Mesendoderm (in vitro differentiated cells): ENCODE data around the gene P2RX1.

Source experiments
- DNase-seq: peaks from one replicate; pipeline ENCODE4 v3.0.0; 2013
- H2AK5ac ChIP-seq: 2 replicates; pipeline ENCODE4 v1.6.1; 2013; ENCODE audit warnings: low read length, inconsistent platforms
- H2BK120ac ChIP-seq: 2 replicates; pipeline ENCODE4 v1.6.1; 2013; ENCODE audit warnings: low read depth, mild to moderate bottlenecking, low read length, moderate library complexity, mixed read lengths
- H2BK15ac ChIP-seq: replicated peaks from 2 replicates; pipeline ENCODE4 v1.6.1; 2013; ENCODE audit warnings: low read depth, mild to moderate bottlenecking, moderate library complexity
- H2BK5ac ChIP-seq: 2 replicates; pipeline ENCODE4 v1.6.1; 2013; ENCODE audit warnings: low read length, inconsistent platforms
- H3K18ac ChIP-seq: 2 replicates; pipeline ENCODE4 v1.6.1; 2013; ENCODE audit warnings: mild to moderate bottlenecking, low read length, mixed read lengths
- H3K23ac ChIP-seq: one replicate; pipeline ENCODE4 v1.6.1; 2013; ENCODE audit warnings: low read length
- H3K27ac ChIP-seq: 2 replicates; pipeline ENCODE4 v1.5.1; 2013; ENCODE audit warnings: low read depth, mild to moderate bottlenecking, inconsistent platforms, low read length, moderate library complexity
- H3K27me3 ChIP-seq: 2 replicates; pipeline ENCODE4 v1.6.1; 2013; ENCODE audit warnings: low read length, control low read depth, mild to moderate bottlenecking, inconsistent platforms; ENCODE audit not compliant: insufficient read depth, poor library complexity
- H3K36me3 ChIP-seq: 2 replicates; pipeline ENCODE4 v1.6.1; 2013; ENCODE audit warnings: low read length, inconsistent platforms; ENCODE audit not compliant: control insufficient read depth, insufficient read depth
- H3K4ac ChIP-seq: one replicate; pipeline ENCODE4 v1.6.1; 2013; ENCODE audit warnings: low read depth, mild to moderate bottlenecking, low read length, moderate library complexity
- H3K4me1 ChIP-seq: 2 replicates; pipeline ENCODE4 v1.6.1; 2013; ENCODE audit warnings: low read depth, low read length, inconsistent platforms; ENCODE audit not compliant: control insufficient read depth
- H3K4me2 ChIP-seq: 2 replicates; pipeline ENCODE4 v1.6.1; 2013; ENCODE audit warnings: low read length
- H3K4me3 ChIP-seq: 2 replicates; pipeline ENCODE4 v1.5.1; 2013; ENCODE audit warnings: mild to moderate bottlenecking, low read length
- H3K56ac ChIP-seq: one replicate; pipeline ENCODE4 v1.6.1; 2013; ENCODE audit warnings: low read length
- H3K79me1 ChIP-seq: 2 replicates; pipeline ENCODE4 v1.6.1; 2013; ENCODE audit warnings: low read length, inconsistent platforms
- H3K79me2 ChIP-seq: 2 replicates; pipeline ENCODE4 v1.6.1; 2013; ENCODE audit warnings: mild to moderate bottlenecking, low read length; ENCODE audit not compliant: control insufficient read depth, insufficient read depth
- H3K9ac ChIP-seq: 2 replicates; pipeline ENCODE4 v1.6.1; 2013; ENCODE audit warnings: low read length, inconsistent platforms
- H4K5ac ChIP-seq: one replicate; pipeline ENCODE4 v1.6.1; 2013; ENCODE audit warnings: low read length
- H4K8ac ChIP-seq: one replicate; pipeline ENCODE4 v1.6.1; 2013; ENCODE audit warnings: low read depth, mild to moderate bottlenecking, control low read depth, low read length, moderate library complexity
- WGBS: extraction: QIAGEN DNeasy Blood & Tissue Kit; methylation state at CpG from one replicate; pipeline ENCODE4 v1.1.7; 2013; ENCODE audit warnings: low lambda C conversion rate, missing lambda C conversion rate; ENCODE audit not compliant: insufficient coverage; ENCODE audit errors: extremely low coverage; 5-methylcytosine and 5-hydroxymethylcytosine counted together

Gene P2RX1

DNA sequence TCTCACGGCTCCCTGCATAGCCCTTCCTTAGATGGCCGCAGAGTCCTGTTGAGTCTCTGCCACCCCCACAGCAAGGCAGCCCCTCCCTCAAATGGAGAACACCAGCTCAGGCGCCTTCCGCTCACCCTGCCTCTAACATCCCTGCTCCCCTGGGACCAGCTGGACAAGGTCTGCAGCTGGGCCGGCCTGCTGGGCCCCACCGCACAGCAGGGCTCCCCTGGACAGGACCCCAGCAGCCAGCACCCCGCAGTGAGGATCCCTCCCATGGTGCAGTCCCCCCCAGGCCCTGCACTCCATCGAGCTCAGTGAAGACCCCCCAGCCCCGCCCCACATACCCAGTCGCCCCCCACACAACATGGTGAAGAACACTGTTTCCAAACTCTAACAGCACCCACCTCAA lies 37.8 kb upstream of the P2RX1 start:
- Histone ChIP-seq H3K56ac (no peak overlapping the region), H3K27ac (no peak overlapping the region), H3K36me3 (no peaks in the 10 kb centered on the region), H3K4me2 (no peak overlapping the region), H3K4me1 (no peaks in the 10 kb centered on the region), H3K27me3 (no peaks in the 10 kb centered on the region), H3K23ac (no peak overlapping the region), H4K8ac (no peak overlapping the region), H2BK5ac (no peak overlapping the region), H2AK5ac (no peak overlapping the region), H3K4me3 (no peak overlapping the region), H2BK15ac (no peak overlapping the region), H2BK120ac (no peak overlapping the region), H3K4ac (no peak overlapping the region), H3K18ac (no peak overlapping the region), H3K9ac (no peak overlapping the region), H3K79me1 (no peaks in the 10 kb centered on the region), H3K79me2 (no peaks in the 10 kb centered on the region), H4K5ac (no peak overlapping the region)
- no peak for DNase-seq
- no CpG with 5 or more reads among the region's 10 CpGs for WGBS

DNA sequence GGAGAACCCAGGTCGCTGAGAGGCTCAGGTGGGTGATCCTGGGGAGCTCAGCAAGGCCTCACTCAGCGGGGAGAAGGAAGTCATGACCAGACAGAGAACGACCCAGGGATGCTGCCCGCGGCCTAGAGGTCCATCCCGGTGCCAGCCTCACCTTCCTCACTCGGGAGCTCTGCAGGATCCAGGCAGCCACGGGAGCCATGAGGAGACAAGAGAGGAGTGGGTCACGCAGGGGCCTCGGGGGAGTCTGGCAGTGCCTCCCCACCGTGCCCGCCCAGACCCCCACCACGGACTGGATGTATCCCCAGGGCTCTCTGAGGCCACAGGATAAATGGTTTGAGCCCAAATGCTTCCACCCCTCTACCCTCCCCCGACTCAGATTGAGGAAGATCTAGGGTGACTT lies 37.3 kb upstream of the P2RX1 start:
- no peak overlapping the region for H3K4ac ChIP-seq
- no peak overlapping the region for H3K18ac ChIP-seq
- no peak overlapping the region for H2BK120ac ChIP-seq
- no peak overlapping the region for H2BK5ac ChIP-seq
- no CpG with 5 or more reads among the region's 14 CpGs for WGBS
- H3K79me2 ChIP-seq = no peaks in the 10 kb centered on the region
- DNase-seq = no peak
- no peaks in the 10 kb centered on the region for H3K4me1 ChIP-seq
- no peak overlapping the region for H3K56ac ChIP-seq
- no peak overlapping the region for H3K9ac ChIP-seq
- H2AK5ac ChIP-seq = no peak overlapping the region
- H3K4me2 ChIP-seq = no peak overlapping the region
- no peak overlapping the region for H2BK15ac ChIP-seq
- no peak overlapping the region for H4K8ac ChIP-seq
- H4K5ac ChIP-seq = no peak overlapping the region
- H3K27ac ChIP-seq = no peak overlapping the region
- H3K79me1 ChIP-seq = no peaks in the 10 kb centered on the region
- no peaks in the 10 kb centered on the region for H3K36me3 ChIP-seq
- H3K23ac ChIP-seq = no peak overlapping the region
- no peaks in the 10 kb centered on the region for H3K27me3 ChIP-seq
- no peak overlapping the region for H3K4me3 ChIP-seq

DNA sequence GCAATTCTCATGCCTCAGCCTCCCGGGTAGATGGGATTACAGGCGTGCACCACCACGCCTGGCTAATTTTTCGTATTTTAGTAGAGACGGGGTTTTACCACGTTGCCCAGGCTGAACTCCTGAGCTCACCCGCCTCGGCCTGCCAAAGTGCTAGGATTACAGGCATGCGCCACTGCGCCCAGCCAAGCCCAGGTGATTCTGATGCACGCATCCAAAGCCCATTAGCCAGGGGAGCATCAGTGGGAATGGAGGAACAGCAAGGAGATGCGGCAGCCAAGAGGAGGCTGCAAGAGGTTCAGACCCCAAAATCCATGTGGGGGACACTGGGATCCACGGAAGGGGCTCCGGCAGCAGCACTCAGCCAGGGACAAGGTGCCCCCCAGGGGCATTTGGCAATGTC lies 35.9 kb upstream of the P2RX1 start:
- Histone ChIP-seq H3K9ac (no peak overlapping the region), H3K18ac (no peak overlapping the region), H3K4ac (no peak overlapping the region), H2BK120ac (no peak overlapping the region), H4K8ac (no peak overlapping the region), H3K27me3 (no peaks in the 10 kb centered on the region), H3K79me1 (no peaks in the 10 kb centered on the region), H4K5ac (no peak overlapping the region), H2AK5ac (no peak overlapping the region), H3K79me2 (no peaks in the 10 kb centered on the region), H2BK15ac (no peak overlapping the region), H3K23ac (no peak overlapping the region), H3K4me2 (no peak overlapping the region), H3K56ac (no peak overlapping the region), H3K4me1 (no peaks in the 10 kb centered on the region), H3K4me3 (no peak overlapping the region), H3K36me3 (no peaks in the 10 kb centered on the region), H3K27ac (no peak overlapping the region), H2BK5ac (no peak overlapping the region)
- WGBS = no CpG with 5 or more reads among the region's 14 CpGs
- no peak for DNase-seq

DNA sequence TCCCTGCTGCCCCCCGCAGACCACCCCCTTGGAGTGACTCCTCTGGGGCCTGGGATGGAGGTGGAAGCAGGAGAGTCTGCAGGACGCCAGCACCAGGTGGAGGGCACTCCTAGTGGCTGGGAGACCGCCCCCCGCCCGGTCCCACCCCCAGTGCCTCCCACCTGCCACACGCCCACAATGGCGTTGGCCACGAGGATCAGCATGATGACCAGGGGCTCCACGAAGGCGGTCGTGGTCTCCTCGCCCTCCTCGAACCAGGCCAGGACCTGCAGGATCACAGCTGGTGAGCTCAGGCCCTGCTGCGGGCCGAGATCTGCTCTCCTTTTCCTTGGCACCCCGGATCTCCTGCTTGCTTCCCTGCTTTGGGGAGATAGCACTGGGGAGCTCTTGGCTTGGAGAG lies 35.2 kb upstream of the P2RX1 start:
- Histone ChIP-seq H3K4me3 (no peak overlapping the region), H3K27ac (no peak overlapping the region), H4K5ac (no peak overlapping the region), H2BK120ac (no peak overlapping the region), H3K36me3 (no peaks in the 10 kb centered on the region), H3K23ac (no peak overlapping the region), H3K9ac (no peak overlapping the region), H4K8ac (no peak overlapping the region), H3K4me2 (no peak overlapping the region), H3K79me1 (no peaks in the 10 kb centered on the region), H3K79me2 (no peaks in the 10 kb centered on the region), H3K56ac (no peak overlapping the region), H3K18ac (no peak overlapping the region), H3K27me3 (no peaks in the 10 kb centered on the region), H2BK5ac (no peak overlapping the region), H3K4ac (no peak overlapping the region), H3K4me1 (no peaks in the 10 kb centered on the region), H2BK15ac (no peak overlapping the region), H2AK5ac (no peak overlapping the region)
- whole genome bisulfite sequencing = no CpG with 5 or more reads among the region's 16 CpGs
- no peak for DNase-seq

DNA sequence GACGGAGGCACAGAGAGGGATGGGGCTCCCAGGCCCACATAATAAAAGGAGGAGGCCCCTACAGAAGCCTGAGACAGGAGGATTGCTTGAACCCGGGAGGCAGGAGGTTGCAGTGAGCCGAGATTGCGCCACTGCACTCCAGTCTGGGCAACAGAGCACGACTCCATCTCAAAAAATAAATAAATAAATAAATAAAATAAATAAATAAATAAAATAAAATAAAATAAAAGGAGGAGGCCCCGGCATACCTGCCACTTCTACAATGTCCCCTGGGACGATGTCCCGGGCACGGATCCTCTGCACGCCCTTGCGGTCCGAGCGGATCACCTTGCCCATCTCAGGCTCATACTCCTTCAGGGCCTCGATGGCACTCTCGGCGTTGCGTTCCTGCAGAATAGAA lies 34.7 kb upstream of the P2RX1 start:
- H2BK5ac ChIP-seq = no peak overlapping the region

DNA sequence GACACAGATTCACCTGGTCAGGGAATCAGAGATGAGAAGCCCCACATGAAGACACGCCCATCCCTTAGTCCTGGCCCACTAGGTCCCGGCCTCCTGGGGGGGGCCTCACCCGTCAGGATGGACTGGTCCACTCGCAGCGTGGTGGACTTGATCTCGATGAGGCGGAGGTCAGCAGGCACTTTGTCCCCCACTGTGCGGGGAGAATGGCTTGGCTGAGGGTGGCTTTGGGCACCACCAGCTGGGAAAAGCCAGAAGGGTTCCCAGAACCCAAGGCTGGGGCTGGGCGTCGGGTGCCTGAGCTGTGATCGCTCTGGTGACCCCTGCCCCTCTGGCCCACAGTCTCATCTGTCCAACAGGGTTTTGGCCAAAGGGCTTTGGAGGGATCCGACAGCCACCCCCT lies 34.3 kb upstream of the P2RX1 start:
- no peaks in the 10 kb centered on the region for H3K4me1 ChIP-seq
- no peak overlapping the region for H3K23ac ChIP-seq
- no peak overlapping the region for H3K56ac ChIP-seq
- H3K4me2 ChIP-seq = no peak overlapping the region
- H4K8ac ChIP-seq = no peak overlapping the region
- no peak overlapping the region for H3K4me3 ChIP-seq
- H2AK5ac ChIP-seq = no peak overlapping the region
- no peak overlapping the region for H3K27ac ChIP-seq
- no peaks in the 10 kb centered on the region for H3K79me2 ChIP-seq
- H3K4ac ChIP-seq = no peak overlapping the region
- H3K36me3 ChIP-seq = no peaks in the 10 kb centered on the region
- no peak overlapping the region for H2BK5ac ChIP-seq
- DNase-seq = no peak
- WGBS = no CpG with 5 or more reads among the region's 12 CpGs
- H3K79me1 ChIP-seq = no peaks in the 10 kb centered on the region
- no peak overlapping the region for H3K18ac ChIP-seq
- no peak overlapping the region for H2BK120ac ChIP-seq
- no peak overlapping the region for H2BK15ac ChIP-seq
- H3K27me3 ChIP-seq = no peaks in the 10 kb centered on the region
- no peak overlapping the region for H4K5ac ChIP-seq
- H3K9ac ChIP-seq = no peak overlapping the region

More for the DNA sequence above, 34.7 kb upstream of the P2RX1 start:
- H3K56ac ChIP-seq = no peak overlapping the region
- no peaks in the 10 kb centered on the region for H3K36me3 ChIP-seq
- no peak overlapping the region for H3K23ac ChIP-seq
- DNase-seq = no peak
- no peaks in the 10 kb centered on the region for H3K79me2 ChIP-seq
- no peak overlapping the region for H3K9ac ChIP-seq
- no peak overlapping the region for H2BK120ac ChIP-seq
- H3K79me1 ChIP-seq = no peaks in the 10 kb centered on the region
- no peak overlapping the region for H4K8ac ChIP-seq
- no peak overlapping the region for H4K5ac ChIP-seq
- no peak overlapping the region for H3K4me2 ChIP-seq
- H3K27me3 ChIP-seq = no peaks in the 10 kb centered on the region
- H3K27ac ChIP-seq = no peak overlapping the region
- no peak overlapping the region for H3K4me3 ChIP-seq
- no peak overlapping the region for H3K4ac ChIP-seq
- WGBS = no CpG with 5 or more reads among the region's 17 CpGs
- H3K18ac ChIP-seq = no peak overlapping the region
- no peaks in the 10 kb centered on the region for H3K4me1 ChIP-seq
- no peak overlapping the region for H2BK15ac ChIP-seq
- no peak overlapping the region for H2AK5ac ChIP-seq
